Medulla oblongata (tissue), 1 donor: ENCODE data around the gene LSM10.

Source experiments
- DNase-seq: peaks from one replicate; pipeline ENCODE4 v3.0.0-alpha.2; 2015; ENCODE audit errors: extremely low spot score

Gene LSM10

DNA sequence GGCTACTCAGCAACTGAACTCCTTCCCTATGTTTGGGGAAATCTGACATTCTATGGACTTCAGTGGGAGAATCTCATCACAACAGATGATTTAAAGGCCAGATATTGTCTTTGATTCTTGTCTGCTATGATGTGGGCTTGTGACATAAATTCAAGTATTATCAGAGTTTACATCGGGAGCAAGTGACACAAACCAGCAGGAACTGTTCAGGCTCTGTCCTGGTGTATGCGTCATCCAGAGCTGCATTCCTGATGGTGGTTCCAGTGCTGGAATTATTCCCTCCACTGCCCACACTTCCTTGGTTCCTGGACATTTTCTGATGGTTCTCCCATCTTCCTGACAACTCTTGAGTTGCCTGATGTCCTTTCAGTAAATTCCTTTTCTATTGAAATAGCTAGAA is 10.8 kb upstream of the LSM10 start:
- DNase-seq: no peak

DNA sequence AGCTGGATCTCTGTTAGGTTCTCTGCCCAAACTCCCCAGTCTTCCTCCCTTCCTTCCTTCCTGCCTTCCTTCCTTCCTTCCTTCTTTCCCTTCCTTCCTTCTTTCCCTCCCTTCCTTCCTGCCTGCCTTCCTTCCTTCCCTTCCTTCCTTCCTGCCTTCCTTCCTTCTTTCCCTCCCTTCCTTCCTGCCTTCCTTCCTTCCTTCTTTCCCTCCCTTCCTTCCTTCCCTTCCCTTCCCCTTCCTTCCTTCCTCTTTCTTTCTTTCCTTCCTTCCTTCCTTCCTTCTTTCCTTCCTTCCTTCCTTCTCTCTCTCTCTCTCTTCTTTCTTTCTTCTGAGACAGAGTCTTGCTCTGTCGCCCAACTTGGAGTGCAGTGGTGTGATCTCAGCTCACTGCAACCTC is 8.7 kb upstream of the LSM10 start:
- no peak for DNase-seq

DNA sequence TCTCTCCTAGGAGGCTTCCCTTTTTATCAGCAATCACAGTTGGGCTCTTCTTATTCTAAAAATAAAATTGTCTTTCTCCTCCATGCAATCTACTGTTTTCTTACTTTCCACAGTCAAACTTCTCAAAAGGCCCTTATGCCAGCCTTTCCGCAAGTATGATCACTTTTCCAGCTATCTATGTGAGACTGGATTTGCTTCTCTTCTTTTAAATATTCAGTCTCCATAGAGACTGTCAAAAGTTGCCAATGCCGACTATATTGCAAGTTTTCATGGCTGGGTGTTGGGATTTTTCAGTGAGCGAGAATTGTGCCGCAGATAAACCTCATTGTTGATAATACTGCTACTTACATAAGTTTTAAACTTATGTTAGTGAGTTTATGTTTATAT is 4.8 kb upstream of the LSM10 start:
- DNase-seq: no peak

DNA sequence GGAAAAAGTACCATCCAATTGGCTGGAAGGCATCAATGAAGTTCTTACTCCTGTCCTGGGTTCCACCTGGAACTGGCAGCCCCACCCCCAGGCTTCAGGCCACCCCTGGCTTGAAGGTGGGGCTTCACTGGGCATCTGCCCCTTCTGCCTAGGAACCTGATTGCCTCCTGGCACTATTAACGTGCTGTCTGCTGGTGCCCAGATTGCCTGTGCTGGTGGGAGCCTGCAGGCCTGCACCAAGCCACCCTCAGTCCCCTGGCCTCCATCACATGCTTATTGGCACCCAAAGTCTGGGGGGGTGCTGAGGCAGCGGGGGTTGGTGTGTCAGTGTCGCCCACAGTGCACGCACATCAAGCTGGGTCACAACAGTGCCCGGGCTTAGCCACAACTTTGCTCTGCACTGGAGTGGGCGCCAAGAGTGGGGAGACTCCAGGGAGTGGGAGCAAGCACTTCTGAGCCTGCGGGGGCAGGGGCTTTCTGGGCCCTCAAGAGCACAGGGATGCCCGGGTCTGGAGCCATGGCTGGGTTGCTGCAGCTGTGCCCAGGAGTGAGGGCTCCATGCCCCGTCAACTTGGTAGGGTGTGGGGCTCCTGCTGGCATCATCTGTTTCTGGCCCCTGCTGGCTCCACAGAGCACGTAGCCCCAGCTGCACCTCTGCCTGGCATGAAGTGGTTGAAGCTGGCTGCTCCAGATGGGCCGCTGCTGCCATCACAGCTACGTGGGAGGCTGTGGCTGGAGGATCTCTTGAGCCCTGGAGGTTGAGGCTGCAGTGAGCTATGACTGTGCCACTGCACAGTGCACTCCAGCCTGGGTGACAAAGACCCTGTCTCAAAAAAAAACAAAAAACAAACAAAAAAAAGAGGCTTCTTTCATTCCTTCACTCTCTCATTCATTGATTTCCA is 4.1 kb upstream of the LSM10 start:
- DNase-seq: no peak

DNA sequence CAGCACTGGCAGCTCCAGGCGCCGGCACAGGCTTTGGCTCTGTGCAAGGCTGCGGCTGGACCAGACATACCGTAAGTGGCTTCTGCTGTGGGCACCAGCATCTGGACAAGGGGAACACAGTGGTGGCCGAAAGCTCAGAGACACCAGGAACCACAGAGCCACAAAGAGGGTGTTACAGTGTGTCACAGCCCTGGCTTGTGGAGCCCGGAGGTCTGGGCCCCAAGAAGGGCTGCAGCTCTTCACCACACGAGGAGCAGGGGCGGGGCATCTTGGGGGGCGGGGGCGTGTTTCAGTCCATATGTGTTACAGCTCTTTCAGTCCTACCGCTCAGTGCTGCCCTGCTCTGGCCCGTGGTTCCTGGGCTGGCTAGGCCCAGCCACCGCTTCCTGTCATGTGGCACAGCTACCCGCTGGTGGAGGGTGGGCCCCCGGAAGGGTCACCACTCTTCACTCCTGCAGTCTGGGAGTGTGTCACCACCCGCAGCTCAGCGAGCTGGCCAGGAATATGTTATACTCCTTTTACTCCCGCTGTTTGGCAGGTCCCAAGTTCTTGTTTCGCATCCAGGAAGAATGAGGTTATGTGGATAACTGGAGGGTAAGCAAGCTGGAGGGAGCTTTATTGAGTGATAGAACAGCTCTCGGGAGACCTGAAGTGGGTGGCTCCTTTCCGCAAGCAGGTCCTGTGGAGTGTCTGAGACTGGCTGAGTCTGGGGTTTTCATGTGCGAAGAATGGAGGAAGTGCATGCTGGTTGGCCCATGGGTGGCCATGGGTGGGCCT is 3.3 kb upstream of the LSM10 start:
- peak; percentile 69 for DNase-seq

DNA sequence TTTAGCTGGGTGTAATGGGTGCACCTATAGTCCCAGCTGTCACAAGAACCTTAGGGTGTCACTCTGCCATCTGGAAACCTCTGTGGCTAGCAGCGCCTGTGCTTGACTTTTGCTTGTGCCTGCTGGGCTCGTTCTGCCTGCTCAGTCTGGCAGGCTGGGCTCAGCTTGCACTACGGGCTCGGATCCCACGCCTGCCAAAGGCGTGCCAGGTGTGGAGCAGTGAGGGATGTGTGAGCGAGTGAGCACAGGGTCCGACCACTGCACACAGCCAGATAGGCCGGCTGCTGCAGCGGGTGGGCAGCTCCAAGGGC is 2.8 kb upstream of the LSM10 start:
- DNase-seq: no peak

DNA sequence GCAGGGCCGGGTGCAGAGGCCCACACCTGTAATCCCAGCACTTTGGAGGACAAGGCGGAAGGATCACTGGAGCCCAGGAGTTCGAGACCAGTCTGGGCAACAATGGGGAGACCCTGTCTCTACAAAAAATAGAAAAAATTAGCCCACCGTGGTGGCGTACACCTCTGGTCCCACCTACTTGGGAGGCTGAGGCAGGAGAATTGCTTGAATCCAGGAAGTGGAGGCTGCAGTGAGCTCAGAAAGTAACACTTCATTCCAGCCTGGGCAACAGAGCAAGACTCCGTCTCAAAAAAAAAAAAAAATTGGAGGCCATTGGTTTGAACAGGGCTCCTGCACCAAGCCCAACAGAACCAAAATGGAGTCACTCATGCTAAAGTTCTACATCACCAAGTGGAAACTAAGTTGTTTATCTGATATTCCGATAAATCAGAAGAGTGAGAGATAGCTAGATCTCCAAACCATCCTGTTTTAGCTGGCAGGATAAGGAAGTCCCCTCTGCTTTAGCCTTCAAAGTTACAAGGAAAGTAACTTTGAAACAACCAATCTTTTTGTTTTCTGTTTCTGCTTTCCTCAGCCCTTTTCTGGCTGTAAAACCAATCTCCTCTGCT is 766 bp upstream of the LSM10 start:
- no peak for DNase-seq

DNA sequence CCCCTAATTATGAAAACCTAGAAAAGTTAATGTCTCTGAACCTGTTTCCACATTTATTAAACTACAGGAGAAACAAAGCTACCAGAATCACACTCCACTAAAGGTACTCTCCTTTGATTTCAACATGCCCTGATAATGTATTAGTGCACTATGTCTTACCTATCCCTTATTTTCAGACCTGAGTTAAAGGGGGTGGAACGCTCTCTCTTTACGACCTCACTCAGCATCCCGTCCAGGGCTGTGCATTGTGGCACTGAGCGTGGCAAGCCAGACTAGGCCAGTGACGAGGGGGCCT is 678 bp downstream of the LSM10 start:
- DNase-seq: peak; percentile 50

DNA sequence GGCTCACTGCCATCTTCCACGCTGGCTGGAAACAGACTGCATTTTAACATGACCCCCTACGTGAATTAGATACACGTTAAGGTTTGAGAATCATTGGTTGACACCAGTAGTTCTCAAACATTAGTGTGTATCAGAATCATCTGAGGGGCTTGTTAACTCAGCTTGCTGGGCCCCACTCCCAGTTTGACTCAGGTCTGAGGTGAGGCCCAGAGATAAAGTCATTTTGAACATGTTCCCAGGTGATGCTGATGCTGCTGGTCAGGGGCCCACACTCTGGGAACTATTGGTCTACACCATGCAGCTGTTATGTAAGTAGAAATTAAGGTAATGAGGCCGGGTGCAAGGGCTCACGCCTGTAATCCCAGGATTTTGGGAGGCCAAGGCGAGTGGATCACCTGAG is 1.3 kb downstream of the LSM10 start:
- DNase-seq: no peak

DNA sequence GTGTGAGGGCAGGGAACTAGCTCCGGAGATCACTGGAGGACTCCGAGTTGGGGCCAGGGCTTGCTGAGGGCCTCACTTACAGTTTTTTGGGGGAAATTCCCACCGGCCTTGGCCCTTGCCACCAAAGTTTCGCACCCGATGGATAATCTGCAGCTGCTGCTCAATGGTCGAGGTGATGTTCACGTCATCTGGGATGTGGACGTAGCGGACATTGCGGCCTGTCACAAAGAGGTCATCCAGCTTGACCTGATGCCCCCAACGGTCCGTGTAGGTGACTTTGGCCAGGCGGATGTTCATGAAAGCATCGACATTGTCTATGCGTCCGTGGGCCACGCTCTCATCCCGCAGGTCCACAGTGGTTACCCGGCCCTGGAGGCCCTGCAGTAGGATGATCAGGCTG is 4.0 kb downstream of the LSM10 start:
- DNase-seq: no peak

DNA sequence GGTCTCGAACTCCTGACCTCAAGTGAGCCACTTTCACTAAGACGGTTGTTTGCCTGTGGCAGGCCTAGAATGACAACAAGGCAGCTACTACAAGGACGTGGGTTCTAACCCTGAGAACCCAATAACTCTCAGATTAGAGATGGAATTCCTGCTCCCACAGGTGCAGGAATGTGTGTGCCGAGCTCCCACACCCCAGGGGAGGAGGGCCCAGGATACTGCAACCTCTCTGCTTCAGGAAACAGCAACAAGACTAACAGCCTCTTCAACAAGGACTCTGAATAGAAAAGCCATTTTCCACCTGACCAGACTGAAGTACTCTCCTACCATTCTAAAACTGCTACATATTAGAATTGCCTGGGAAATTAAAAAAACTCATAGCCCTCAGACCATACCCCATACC is 4.9 kb downstream of the LSM10 start:
- no peak for DNase-seq

DNA sequence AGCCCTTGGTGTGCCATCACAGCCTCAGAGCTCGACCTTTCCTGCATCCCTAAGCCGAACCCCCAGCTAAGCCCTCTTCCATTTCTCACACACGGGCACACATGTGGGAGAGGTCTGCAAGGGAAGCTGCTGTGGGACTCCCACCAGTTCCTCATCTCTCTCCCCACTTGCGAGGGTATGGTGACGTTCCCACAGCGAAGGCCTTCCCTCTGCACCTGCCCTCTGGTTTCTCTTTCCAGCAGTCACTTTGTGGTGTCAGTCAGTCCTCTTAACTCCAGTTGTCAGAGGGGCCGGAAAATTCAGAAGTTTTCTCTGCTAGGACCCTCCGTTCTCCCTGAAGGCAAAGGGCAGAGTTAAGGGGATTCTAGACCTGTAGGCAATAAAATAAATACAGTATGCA is 6.4 kb downstream of the LSM10 start:
- no peak for DNase-seq

DNA sequence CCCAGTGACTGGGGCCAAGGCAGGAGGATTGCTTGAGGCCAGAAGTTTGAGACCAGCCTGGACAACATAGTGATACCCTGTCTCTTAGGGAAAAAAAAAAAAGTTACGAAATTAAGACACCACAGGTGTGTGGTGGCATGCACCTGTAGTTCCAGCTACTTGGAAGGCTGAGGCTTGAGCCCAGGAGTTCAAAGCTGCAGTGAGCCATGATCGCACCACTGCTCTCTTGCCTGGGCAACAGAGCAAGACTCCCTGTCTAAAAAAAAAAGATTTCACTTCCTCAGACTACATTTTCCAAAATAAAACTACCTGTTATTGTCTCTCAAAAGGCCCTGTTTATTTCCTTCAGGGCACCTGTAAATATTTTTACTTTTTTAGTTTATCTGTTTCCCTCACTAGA is 7.3 kb downstream of the LSM10 start:
- no peak for DNase-seq

DNA sequence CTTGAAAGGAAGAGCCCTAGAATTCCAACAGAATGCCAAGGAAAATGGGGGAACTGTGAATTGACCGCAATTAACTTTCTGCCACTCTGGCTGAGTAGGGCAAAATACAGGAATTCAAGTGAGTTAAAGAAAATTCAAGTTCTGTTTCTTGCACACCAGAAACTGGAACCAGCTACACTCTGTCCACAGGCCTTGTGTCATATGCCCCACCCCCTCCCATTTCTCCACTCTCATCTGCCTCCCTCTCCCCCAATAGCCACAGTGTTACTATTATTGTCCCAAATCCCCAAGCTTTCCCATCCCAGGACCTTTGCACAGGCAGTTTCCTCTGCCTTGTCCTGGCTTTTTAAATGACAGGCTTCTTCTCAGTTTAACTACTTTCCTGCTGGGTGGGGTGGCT is 7.7 kb downstream of the LSM10 start:
- DNase-seq: no peak

DNA sequence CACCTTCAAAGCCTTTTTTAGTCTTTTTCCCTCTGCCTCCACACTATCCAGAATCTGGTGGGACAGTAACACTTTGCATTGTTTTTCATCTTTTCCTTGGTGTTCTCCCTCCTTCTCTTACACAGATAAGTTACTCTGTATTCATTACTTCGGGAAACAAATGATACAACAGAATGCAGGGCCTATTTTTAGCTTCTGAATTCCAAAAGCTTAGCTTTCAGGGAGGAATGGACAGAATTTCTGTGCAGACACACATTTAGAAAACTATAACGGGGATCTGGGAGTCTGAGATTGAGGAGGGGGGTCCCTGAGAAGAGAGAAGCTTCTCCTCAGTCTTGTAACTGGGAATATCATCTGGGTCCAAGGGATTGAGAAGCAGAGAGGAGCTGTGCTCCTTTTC is 8.4 kb downstream of the LSM10 start:
- no peak for DNase-seq

DNA sequence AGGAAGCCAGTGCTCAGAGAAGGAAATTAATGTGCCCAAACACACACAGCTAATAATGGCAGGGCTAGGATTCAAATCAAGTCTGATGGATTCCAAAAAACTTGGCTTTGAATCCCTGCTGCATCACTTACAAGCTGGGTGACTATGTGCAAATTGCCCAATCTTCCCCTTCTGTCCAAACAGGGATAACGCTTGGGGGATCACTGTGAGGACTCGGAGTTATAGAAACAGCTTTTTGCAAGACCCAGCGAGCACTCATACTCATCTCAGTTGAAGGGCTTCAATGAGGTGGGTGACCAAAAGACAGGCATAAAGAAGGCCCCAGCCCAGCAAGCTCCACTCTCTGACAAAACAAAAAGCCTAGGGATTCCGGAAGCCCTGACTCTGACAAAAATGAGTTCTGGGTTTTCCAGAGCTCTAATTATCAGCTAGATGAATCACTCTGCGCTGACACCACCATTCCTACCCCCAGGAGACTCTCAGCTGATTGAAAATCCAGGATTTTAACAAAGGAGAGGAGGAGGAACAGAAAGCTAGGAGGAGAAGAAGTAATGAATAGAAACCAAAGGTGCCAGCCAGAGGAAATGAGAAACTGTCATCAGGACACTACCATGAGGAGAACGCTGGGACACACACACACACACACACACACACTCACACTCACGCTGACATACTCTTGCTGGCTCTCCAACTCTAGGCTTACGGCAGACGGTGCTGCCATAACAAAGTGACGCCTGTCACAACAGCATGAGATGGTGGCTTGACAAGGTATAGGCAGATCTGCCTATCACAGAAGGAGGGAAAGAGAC is 10.4 kb downstream of the LSM10 start:
- peak; percentile 60 for DNase-seq

DNA sequence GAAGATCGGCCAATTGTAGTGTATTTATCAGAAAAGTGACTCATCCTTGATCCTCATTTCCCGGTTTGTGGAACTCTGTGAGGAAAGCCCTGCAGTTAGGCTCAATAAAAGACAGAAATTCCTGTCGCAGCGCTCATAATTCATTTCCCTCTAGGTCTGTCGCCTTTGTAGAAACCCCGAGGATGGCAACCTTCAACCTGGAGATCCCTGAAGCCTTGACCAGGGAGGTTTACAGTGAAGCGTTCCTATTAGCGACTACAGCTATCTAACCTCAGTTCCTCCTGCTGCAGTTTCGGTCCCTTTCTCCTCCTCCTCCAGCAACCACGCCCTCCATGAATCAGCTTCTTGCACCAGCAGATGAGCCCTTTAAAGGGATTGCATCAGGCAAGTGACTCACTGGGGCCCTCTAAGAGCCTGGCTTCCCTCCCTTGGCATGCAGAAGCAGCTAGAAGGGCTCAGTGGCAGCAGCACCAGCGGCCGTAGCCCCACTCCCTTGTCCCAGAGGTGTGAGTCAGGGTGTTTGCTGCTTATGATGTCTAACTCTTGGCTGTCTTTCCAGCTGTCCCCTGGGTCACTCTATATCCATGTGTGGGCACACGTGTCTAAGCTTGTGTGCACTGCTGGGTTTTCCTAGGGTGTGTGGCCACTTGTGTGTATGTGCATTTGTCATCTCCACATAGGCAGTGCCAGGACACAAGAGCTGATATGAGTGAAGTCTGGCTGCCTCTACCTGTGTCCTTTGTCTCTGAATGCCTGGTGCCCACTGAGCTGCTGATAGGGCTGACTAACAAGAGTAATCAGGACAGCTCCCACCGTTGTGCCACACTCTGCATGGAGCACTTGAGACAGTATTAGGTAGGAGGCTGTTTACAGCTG is 11.2 kb downstream of the LSM10 start:
- peak; percentile 97 for DNase-seq

DNA sequence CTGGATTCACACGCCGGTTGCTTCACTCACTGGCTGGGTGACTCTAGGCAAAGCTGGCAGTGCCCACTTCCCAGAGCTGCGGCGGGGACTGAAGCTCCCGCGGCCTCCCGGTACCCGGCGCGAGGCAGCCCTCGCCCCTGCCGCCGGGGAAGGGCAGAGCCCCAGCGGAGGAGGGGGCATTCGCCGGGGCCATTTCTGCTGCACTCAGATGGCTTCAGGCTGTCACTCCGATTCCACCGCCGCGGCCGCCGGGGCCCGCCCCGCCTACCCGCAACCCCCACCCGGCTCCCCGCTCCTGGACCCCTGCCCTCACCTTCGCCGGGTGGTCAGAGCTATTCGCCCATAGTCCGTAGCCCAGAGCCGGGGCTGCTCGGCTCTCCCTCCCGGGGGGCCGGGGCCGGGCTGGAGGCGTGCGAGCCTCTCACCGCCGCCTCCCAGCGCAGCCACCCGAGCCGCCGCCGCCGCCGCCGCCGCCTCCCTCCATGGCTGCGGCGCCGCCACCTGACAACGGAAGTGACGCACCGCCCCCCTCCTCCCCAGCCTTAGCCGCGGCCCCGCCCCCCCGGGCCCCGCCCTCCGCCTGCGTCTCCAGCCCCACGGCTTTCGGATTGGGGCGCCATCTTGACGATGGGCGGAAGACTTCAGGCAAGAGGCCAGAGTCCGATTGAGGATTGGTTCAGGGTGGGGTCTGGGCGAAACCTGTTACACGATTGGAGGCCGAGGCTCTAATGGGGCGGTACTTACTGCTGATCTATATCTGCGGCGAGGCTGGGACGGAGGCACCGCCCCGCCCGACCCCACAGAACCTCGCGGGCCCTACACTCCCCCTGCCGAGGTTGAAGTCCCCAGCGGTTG is 12.1 kb downstream of the LSM10 start, which contains the start of gene STK40:
Gene STK40, minus strand, starts transcription at position 515 of the 855 bp plus-strand sequence. CDS start 24,592 bp downstream, outside the sequence.
- DNase-seq: peak; percentile 100

DNA sequence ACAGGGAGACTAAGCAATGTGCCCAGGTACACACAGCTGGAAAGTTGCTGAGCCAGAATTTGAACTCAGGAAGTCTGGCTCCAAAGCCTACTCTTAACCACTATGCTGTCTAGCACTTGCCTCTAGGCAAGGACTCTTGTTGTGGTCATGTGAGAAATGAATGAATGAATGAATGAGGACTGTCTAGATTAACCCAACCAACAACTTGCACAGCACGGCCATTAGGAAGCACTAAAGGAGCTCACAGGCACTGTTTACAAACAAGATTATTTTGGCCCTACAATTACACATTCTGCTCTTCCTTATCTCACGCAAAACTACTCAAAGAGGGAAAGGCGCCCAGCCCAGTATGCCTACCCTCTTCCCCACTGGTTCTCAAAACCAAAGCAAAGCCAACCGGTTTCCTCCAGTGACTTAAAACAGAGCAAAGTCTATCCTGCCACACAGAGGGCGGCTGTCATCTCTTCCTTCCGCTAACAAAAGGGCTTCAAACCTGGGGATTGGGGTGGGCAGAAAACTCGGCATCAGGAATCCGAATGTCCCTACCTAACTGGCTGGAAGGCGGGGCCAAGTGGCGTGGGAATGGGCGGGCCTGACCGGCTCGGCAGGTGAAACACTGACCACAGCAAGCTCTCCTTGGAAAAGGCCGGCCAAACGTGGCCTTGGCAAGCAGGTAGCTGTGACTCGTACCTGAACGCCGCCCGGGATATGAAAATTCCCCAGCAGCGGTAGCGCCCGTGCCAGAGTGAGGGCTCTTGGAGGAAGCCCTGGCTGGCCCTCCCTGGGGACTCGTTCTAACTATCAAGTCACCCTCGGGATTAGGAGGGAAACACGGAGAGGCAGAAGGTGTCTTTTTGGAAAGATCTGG is 12.9 kb downstream of the LSM10 start:
- DNase-seq: peak; percentile 52
